ENCODE data around the gene GFI1. TPM values are rescaled to one million over a fixed set of nuclear protein-coding genes. Genes with fewer than 3 reads are reported as not detected.

GFI1 gene
- total and polyA plus RNA-seq, 2 donors (not counting 3 experiments of a cell fraction or from before 2014, with no cell fraction given): 0.11 to 0.22 TPM

DNA sequence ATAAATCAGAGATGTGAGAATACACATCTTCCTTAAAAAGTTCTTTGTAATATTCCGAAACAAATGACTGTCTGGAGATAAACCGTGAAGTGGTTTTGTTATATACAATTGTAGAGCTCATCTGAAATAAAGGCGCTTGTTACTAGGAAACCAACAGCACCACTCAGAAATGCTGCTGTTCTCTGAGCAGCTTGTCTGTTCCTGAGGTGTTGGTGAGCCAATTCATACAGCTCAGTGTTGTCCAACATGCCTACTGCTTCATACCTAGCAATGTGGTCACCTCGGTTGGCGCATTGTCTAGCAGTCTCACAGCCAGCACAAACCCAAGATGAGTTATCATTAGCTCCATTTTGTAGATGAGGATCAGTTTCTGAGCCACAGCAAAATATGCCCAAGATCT is 44.4 kb downstream of the GFI1 start:
- peaks cover 0 to 5% of the 10 kb centered on the region in 2 experiments for H3K27me3 ChIP-seq (ENCODE audit: control insufficient read depth in 2 of 2, insufficient read depth in 2 of 2, low read length in 2 of 2)
- no peaks in the 10 kb centered on the region for H3K9me3 ChIP-seq (replicated peaks; ENCODE audit: control insufficient read depth, insufficient read depth, low read length)
- no peak for TF ChIP-seq JUN (IDR thresholded peaks at IDR 0.05; ENCODE audit: borderline replicate concordance, insufficient read depth, insufficient read length, low read depth)
- no peak for TF ChIP-seq GATA2 (IDR thresholded peaks at IDR 0.05; ENCODE audit: insufficient read depth, insufficient read length, low read depth, low read length)
- no peak for TF ChIP-seq CTCF (IDR thresholded peaks at IDR 0.05; ENCODE audit: extremely low read depth in 1 of 2, insufficient read depth in 1 of 2, low read depth in 1 of 2, low read length in 2 of 2)
- no peak for TF ChIP-seq EZH2 (IDR thresholded peaks at IDR 0.05; ENCODE audit: borderline replicate concordance, low read depth, low read length, severe bottlenecking)
- intact Hi-C loops (cut with micrococcal nuclease) (no loop called here), dilution Hi-C loops (cut with MboI; ENCODE audit: extremely low pct_ligation_motif_present, low sequenced_read_pairs) (no loop called here)
- H3K27ac ChIP-seq (ENCODE audit: insufficient read depth, low read depth, low read length): no peak overlapping the region
- H3K4me3 ChIP-seq (replicated peaks in 1 of 3; ENCODE audit: insufficient read depth in 1 of 3, low read depth in 1 of 3, low read length in 3 of 3): no peak overlapping the region
- CTCF ChIA-PET: interaction anchor here (0.8 to 1.5 kb wide), 4 partner anchors 9 to 376 kb away, joined by 3 to 5 read pairs (median 4); no protein-coding TSS in a partner anchor
- H3K79me2 ChIP-seq (ENCODE audit: control insufficient read depth, insufficient read depth, low read length): no peaks in the 10 kb centered on the region
- H4K20me1 ChIP-seq (replicated peaks; ENCODE audit: control insufficient read depth, extremely low read depth, insufficient read depth, low read length): no peaks in the 10 kb centered on the region
- H3K4me1 ChIP-seq (ENCODE audit: control insufficient read depth, extremely low read depth, insufficient read depth, low read length): peaks cover 7% of the 10 kb centered on the region
- FAIRE-seq (no peak), DNase-seq (ENCODE audit: low read depth, low spot score) (no peak)
- no peak overlapping the region for H2AFZ ChIP-seq (ENCODE audit: low read depth, low read length)
- H3K4me2 ChIP-seq (ENCODE audit: insufficient read depth, low read length): no peak overlapping the region
- no peak overlapping the region for H3K9ac ChIP-seq (replicated peaks; ENCODE audit: extremely low read depth, insufficient read depth, low read length)
- H3K9me1 ChIP-seq (replicated peaks; ENCODE audit: control insufficient read depth, extremely low read depth, insufficient read depth, low read length): no peaks in the 10 kb centered on the region
- H3K36me3 ChIP-seq (ENCODE audit: control insufficient read depth in 2 of 2, extremely low read depth in 1 of 2, insufficient read depth in 2 of 2, low read length in 2 of 2): no peaks in the 10 kb centered on the region
- POLR2A ChIA-PET: no interaction called here
- BruUV-seq (replicated peaks): no TSS peak

- H4K20me1 ChIP-seq (replicated peaks; ENCODE audit: control insufficient read depth, extremely low read depth, insufficient read depth, low read length): no peaks in the 10 kb centered on the region
- no peak overlapping the region for H3K4me3 ChIP-seq (replicated peaks in 1 of 3; ENCODE audit: insufficient read depth in 1 of 3, low read depth in 1 of 3, low read length in 3 of 3)
- no peaks in the 10 kb centered on the region for H3K9me1 ChIP-seq (replicated peaks; ENCODE audit: control insufficient read depth, extremely low read depth, insufficient read depth, low read length)
- no peak overlapping the region for H2AFZ ChIP-seq (ENCODE audit: low read depth, low read length)
- FAIRE-seq (no peak), DNase-seq (ENCODE audit: low read depth, low spot score) (no peak)
- intact Hi-C loops (cut with micrococcal nuclease): no loop called here
- TF ChIP-seq EZH2 (IDR thresholded peaks at IDR 0.05; ENCODE audit: borderline replicate concordance, low read depth, low read length, severe bottlenecking) (no peak), CTCF (IDR thresholded peaks at IDR 0.05; ENCODE audit: extremely low read depth in 1 of 2, insufficient read depth in 1 of 2, low read depth in 1 of 2, low read length in 2 of 2) (no peak), JUN (IDR thresholded peaks at IDR 0.05; ENCODE audit: borderline replicate concordance, insufficient read depth, insufficient read length, low read depth) (no peak), POLR2AphosphoS5 (IDR thresholded peaks at IDR 0.05; ENCODE audit: insufficient read depth, low read depth, low read length) (no peak), GATA2 (IDR thresholded peaks at IDR 0.05; ENCODE audit: insufficient read depth, insufficient read length, low read depth, low read length) (no peak), MYC (IDR thresholded peaks at IDR 0.05; ENCODE audit: low read depth, low read length) (no peak), FOS (IDR thresholded peaks at IDR 0.05; ENCODE audit: borderline replicate concordance, insufficient read depth, low read length) (no peak), MAX (IDR thresholded peaks at IDR 0.05; ENCODE audit: insufficient read depth, insufficient read length) (no peak), POLR2A (IDR thresholded peaks at IDR 0.05; ENCODE audit: low read depth, low read length) (no peak)
- no peaks in the 10 kb centered on the region for H3K36me3 ChIP-seq (ENCODE audit: control insufficient read depth in 2 of 2, extremely low read depth in 1 of 2, insufficient read depth in 2 of 2, low read length in 2 of 2)
- peaks cover 0 to 4% of the 10 kb centered on the region in 2 experiments for H3K27me3 ChIP-seq (ENCODE audit: control insufficient read depth in 2 of 2, insufficient read depth in 2 of 2, low read length in 2 of 2)
- H3K9ac ChIP-seq (replicated peaks; ENCODE audit: extremely low read depth, insufficient read depth, low read length): no peak overlapping the region
- no peaks in the 10 kb centered on the region for H3K79me2 ChIP-seq (ENCODE audit: control insufficient read depth, insufficient read depth, low read length)
- dilution Hi-C loops (cut with MboI; ENCODE audit: extremely low pct_ligation_motif_present, low sequenced_read_pairs): no loop called here
- BruUV-seq (replicated peaks): no TSS peak
- CTCF ChIA-PET: interaction anchor here (0.8 to 1.5 kb wide), 4 partner anchors 9 to 376 kb away, joined by 3 to 5 read pairs (median 4); no protein-coding TSS in a partner anchor
- POLR2A ChIA-PET: no interaction called here
- no peak overlapping the region for H3K4me2 ChIP-seq (ENCODE audit: insufficient read depth, low read length)
- peaks cover 7% of the 10 kb centered on the region for H3K4me1 ChIP-seq (ENCODE audit: control insufficient read depth, extremely low read depth, insufficient read depth, low read length)
- H3K27ac ChIP-seq (ENCODE audit: insufficient read depth, low read depth, low read length): no peak overlapping the region
- no peaks in the 10 kb centered on the region for H3K9me3 ChIP-seq (replicated peaks; ENCODE audit: control insufficient read depth, insufficient read depth, low read length)
Observed at GRCh38 chr1:92441697-92442342, 44.9 kb downstream of the GFI1 start.
